Right atrium auricular region (tissue), 2 donors: Measurements from ENCODE around the gene PTPRN2. TPM values are rescaled to one million over a fixed set of nuclear protein-coding genes. Genes with fewer than 3 reads are reported as not detected.

ENCODE experiments used
- DNase-seq: peaks from one replicate; pipeline ENCODE4 v3.0.0-alpha.2; 2019; ENCODE audit warnings: low spot score
- H3K27ac ChIP-seq, 2 donors: fragments of 200-600 bp; sonication (generic); 1 replicate in 1 of 2; 2 replicates in 1 of 2; pipeline ENCODE4 v1.5.1; 2016 to 2019
- H3K27me3 ChIP-seq, 2 donors: fragments of 200-600 bp; sonication (generic); one replicate each; pipeline versions ENCODE4 v1.5.1 to v1.6.0; 2017 to 2019
- H3K36me3 ChIP-seq: fragments of 200-600 bp; sonication (generic); one replicate; pipeline ENCODE4 v1.5.1; 2016
- H3K4me1 ChIP-seq, 2 donors: fragments of 200-600 bp; sonication (generic); one replicate each; pipeline versions ENCODE4 v1.5.1 to v1.6.0; 2017 to 2019
- H3K4me3 ChIP-seq, 2 donors: fragments of 200-600 bp; sonication (generic); 1 replicate in 1 of 2; 2 replicates in 1 of 2; pipeline ENCODE4 v1.5.1; 2017 to 2019; ENCODE audit warnings: mild to moderate bottlenecking in 1 of 2, moderate library complexity in 1 of 2
- H3K9me3 ChIP-seq, 2 donors: fragments of 200-600 bp; sonication (generic); one replicate each; pipeline ENCODE4 v1.5.1; 2019
- total RNA-seq, 2 donors: library from RNA; depleted of rRNA; stranded (reverse); fragments of >200 nt; gene quantifications; one replicate each; pipeline ENCODE4 v1.1.0, GENCODE V29; 2016
- TF ChIP-seq, protein P1 (sequence below), 2 donors: fragments of 200-600 bp; sonication (generic); IDR thresholded peaks; one replicate each; pipeline ENCODE4 v1.5.1; 2019; ENCODE audit warnings: antibody characterized with exemption in 2 of 2

The PTPRN2 gene
- total RNA-seq, 2 donors from 2014 or later: 2.6 to 2.7 TPM

DNA sequence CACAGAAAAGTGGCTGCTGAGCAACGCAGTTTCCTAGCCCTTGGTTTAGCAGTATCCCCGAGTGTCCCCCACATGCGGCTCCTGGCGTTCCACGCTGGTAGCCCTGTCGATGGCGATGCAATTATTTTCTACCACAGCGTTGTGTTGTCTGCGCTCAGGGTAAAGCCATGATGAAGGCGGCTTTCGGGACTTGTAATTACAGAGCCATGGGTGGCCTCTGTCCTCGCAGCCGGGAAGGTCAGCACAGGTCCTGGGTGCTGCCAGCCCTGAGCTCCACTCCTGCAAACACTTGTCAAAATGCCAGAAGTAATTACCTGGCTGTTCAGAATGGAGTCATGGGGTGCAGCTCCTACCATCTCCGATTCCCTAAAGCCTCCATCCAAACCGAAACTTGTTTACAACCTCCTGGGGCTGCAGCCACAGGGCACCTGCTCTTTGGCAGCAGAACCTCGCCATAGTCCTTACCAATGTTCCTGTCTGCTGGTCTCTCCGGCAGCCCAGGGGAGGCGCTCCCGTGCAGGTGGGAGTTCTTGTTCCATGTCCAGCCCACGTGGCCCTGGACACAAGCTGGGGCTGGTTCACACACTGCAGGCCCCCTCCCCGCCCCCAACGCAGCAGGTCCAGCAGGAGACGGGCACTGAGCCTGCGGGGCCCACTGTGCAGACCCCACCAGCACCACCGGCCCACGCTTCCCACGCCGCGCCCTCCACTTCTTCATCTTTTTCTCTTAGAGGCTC is 512.6 kb downstream of the PTPRN2 start:
- TF ChIP-seq, protein P1, sequence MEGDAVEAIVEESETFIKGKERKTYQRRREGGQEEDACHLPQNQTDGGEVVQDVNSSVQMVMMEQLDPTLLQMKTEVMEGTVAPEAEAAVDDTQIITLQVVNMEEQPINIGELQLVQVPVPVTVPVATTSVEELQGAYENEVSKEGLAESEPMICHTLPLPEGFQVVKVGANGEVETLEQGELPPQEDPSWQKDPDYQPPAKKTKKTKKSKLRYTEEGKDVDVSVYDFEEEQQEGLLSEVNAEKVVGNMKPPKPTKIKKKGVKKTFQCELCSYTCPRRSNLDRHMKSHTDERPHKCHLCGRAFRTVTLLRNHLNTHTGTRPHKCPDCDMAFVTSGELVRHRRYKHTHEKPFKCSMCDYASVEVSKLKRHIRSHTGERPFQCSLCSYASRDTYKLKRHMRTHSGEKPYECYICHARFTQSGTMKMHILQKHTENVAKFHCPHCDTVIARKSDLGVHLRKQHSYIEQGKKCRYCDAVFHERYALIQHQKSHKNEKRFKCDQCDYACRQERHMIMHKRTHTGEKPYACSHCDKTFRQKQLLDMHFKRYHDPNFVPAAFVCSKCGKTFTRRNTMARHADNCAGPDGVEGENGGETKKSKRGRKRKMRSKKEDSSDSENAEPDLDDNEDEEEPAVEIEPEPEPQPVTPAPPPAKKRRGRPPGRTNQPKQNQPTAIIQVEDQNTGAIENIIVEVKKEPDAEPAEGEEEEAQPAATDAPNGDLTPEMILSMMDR (IDR thresholded peaks at IDR 0.05): no peak
- no peak for DNase-seq
- Histone ChIP-seq H3K27me3 (no peaks in the 10 kb centered on the region), H3K4me3 (no peak overlapping the region), H3K36me3 (no peaks in the 10 kb centered on the region), H3K4me1 (no peaks in the 10 kb centered on the region), H3K27ac (no peak overlapping the region), H3K9me3 (no peaks in the 10 kb centered on the region)

DNA sequence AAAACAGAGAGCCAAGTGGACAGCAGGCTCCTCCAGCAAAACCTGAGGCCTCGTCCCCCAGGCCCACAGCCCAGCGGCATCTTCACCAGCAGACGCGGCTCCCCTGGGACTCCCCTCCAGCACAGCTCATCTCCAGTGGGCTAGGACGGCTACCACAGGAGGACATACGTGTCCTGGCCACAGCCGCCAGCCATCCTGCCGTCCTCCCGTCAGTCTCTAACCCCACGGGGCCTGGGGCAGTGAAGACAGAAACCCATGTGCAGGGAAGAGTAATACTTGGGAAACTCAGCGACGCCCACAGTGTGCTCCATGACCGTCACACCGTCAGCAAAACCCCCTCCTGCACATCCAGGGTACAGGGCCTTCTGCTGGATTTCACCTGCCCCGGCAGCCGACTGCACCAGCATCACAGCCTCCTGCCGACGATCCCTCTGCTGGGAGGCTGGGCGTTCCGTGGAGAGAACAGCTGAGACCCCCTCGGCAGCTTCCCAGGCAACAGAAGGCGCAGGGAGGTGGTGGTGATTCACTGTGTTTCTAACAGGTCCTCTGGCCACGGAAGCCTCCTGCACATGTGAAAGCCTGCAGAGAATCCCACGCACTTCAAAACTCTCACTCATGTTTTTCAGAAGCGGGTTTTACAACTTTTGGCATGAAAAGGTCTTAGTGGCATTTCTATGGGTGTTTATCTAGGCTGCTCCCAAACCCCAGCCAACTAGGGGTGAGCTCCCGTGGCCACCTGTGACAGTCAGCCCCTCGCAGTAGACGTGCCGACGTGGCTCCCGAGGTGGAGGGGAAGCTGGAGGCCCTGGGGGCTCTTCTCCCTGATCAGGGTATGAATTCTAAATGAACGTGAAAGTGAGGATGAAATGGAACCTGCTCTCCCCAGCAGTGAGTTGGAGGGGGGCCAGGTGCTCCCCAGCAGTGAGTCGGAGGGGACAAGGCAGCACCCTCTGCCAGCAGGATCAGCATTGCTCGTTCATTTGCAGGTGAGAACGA is 513.5 kb downstream of the PTPRN2 start:
- no peak overlapping the region for H3K27ac ChIP-seq
- no peaks in the 10 kb centered on the region for H3K9me3 ChIP-seq
- no peak for DNase-seq
- H3K27me3 ChIP-seq: no peaks in the 10 kb centered on the region
- H3K4me3 ChIP-seq: no peak overlapping the region
- no peaks in the 10 kb centered on the region for H3K4me1 ChIP-seq
- TF ChIP-seq, protein P1 (IDR thresholded peaks at IDR 0.05): no peak
- no peaks in the 10 kb centered on the region for H3K36me3 ChIP-seq

DNA sequence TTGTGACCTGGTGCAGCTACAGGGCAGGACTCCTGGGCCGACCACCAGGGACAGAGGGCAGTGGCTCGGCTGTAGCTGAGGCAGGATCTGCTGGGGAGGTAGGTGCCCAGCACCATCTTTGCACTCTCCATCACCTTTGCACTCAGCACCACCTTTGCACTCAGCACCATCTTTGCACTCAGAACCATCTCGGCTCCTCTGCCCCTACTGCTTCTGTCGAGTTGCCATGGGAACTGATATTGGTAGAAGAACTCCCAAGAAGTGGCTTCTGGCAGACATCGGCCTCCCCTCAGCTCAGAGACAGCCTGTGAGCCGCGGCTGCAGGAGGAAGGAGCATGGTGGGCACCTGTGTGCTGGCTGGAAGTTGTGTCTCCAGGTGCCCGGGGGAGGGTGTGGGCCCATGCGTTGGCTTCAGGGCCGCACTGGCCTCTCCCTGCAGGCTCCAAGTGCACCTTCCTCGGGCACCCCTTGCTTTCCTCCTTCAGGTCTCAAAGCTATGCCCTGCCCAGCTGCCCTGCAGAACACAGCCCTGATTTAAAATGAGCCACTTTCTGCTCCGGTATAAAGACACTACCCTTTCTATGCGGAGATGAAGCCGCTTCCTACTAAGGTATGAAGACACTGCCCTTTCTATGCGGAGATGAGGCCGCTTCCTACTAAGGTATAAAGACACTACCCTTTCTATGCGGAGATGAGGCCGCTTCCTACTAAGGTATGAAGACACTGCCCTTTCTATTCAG is 514.5 kb downstream of the PTPRN2 start:
- H3K9me3 ChIP-seq: no peaks in the 10 kb centered on the region
- no peaks in the 10 kb centered on the region for H3K4me1 ChIP-seq
- TF ChIP-seq, protein P1 (IDR thresholded peaks at IDR 0.05): no peak
- DNase-seq: no peak
- no peaks in the 10 kb centered on the region for H3K27me3 ChIP-seq
- H3K4me3 ChIP-seq: no peak overlapping the region
- H3K27ac ChIP-seq: no peak overlapping the region
- no peaks in the 10 kb centered on the region for H3K36me3 ChIP-seq

DNA sequence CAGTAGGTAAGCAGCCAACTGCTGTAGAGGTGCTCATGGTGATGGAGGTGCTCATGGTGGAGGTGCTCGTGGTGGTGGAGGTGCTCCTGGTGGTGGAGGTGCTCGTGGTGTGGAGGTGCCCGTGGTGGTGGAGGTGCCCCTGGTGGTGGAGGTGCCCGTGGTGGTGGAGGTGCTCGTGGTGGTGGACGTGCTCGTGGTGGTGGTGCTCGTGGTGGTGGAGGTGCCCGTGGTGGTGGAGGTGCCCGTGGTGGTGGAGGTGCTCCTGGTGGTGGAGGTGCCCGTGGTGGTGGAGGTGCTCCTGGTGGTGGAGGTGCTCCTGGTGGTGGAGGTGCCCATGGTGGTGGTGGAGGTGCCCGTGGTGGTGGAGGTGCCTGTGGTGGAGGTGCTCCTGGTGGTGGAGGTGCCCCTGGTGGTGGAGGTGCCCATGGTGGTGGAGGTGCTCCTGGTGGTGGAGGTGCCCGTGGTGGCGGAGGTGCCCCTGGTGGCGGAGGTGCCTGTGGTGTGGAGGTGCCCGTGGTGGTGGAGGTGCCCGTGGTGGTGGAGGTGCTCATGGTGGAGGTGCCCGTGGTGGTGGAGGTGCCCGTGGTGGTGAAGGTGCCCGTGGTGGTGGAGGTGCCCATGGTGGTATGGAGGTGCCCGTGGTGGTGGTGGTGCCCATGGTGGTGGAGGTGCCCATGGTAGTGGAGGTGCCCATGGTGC is 517.3 kb downstream of the PTPRN2 start:
- no peaks in the 10 kb centered on the region for H3K9me3 ChIP-seq
- no peaks in the 10 kb centered on the region for H3K4me1 ChIP-seq
- no peak for DNase-seq
- no peaks in the 10 kb centered on the region for H3K27me3 ChIP-seq
- no peak overlapping the region for H3K4me3 ChIP-seq
- no peaks in the 10 kb centered on the region for H3K36me3 ChIP-seq
- H3K27ac ChIP-seq: no peak overlapping the region
- TF ChIP-seq, protein P1 (IDR thresholded peaks at IDR 0.05): no peak

DNA sequence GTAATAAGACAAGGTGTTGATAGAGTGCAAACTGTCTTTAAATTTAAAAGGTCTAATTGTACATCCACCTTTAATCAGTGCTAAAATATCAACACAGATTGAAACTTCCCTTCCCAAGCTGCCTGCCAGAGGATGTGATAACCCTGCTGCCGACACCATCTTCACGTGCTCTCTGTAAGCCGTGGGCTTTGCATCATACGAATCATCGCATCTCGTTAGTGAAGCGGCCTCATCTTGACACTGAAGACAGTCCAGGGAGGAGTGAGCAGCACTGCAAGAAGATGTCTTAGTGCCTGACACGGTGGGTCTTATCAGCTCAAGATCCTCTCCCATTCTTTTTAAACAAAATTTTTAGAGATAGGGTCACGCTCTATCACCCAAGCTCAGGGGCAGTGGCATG is 518.8 kb downstream of the PTPRN2 start:
- no peak overlapping the region for H3K4me3 ChIP-seq
- DNase-seq: no peak
- TF ChIP-seq, protein P1 (IDR thresholded peaks at IDR 0.05): no peak
- H3K27me3 ChIP-seq: no peaks in the 10 kb centered on the region
- H3K9me3 ChIP-seq: no peaks in the 10 kb centered on the region
- H3K4me1 ChIP-seq: no peaks in the 10 kb centered on the region
- H3K27ac ChIP-seq: no peak overlapping the region
- H3K36me3 ChIP-seq: no peaks in the 10 kb centered on the region
